HepG2 (cell line): Measurements from ENCODE around the gene BCL6. TPM values are rescaled to one million over a fixed set of nuclear protein-coding genes. Genes with fewer than 3 reads are reported as not detected.

ENCODE experiments used
- CENPX ChIP-seq: sonication (generic); formaldehyde crosslinking; IDR thresholded peaks from 2 replicates; pipeline ENCODE4 v1.9.0; 2021; ENCODE audit warnings: mild to moderate bottlenecking, missing genetic modification reagents, moderate library complexity
- FOSL2 ChIP-seq: sonication (generic); formaldehyde crosslinking; IDR thresholded peaks from 2 replicates; pipeline ENCODE4 v1.4.0; 2020; ENCODE audit warnings: missing genetic modification reagents
- GLI4 ChIP-seq: sonication (generic); formaldehyde crosslinking; IDR thresholded peaks from 2 replicates; pipeline ENCODE4 v1.5.1; 2020; ENCODE audit warnings: missing genetic modification reagents, mild to moderate bottlenecking, moderate library complexity, borderline replicate concordance
- ISX ChIP-seq: sonication (generic); formaldehyde crosslinking; conservative IDR thresholded peaks from 2 replicates; pipeline ENCODE4 v1.5.0; 2020; ENCODE audit warnings: missing genetic modification reagents
- KLF11 ChIP-seq: IDR thresholded peaks from 2 replicates; pipeline ENCODE4 v1.6.1; 2016; ENCODE audit warnings: missing compliant biosample characterization
- MED1 ChIP-seq: sonication (generic); formaldehyde crosslinking; IDR thresholded peaks from 2 replicates; pipeline ENCODE4 v1.4.0; 2020; ENCODE audit warnings: missing genetic modification reagents
- NFATC3 ChIP-seq: sonication (generic); formaldehyde crosslinking; IDR thresholded peaks from 2 replicates; pipeline ENCODE4 v1.5.1; 2020; ENCODE audit warnings: mild to moderate bottlenecking, missing genetic modification reagents
- PCBP1 ChIP-seq: fragments of 200-400 bp; formaldehyde crosslinking; IDR thresholded peaks from 2 replicates; pipeline ENCODE4 v1.6.1; 2017; ENCODE audit warnings: mild to moderate bottlenecking, low read depth, low read length, borderline replicate concordance
- RAD51 ChIP-seq: fragments of 450-650 bp; IDR thresholded peaks from 2 replicates; pipeline ENCODE4 v1.6.1; 2016; ENCODE audit warnings: borderline replicate concordance
- RARA ChIP-seq: IDR thresholded peaks from 2 replicates; pipeline ENCODE4 v1.6.1; 2016; ENCODE audit warnings: missing genetic modification reagents, missing compliant biosample characterization
- RXRA ChIP-seq: sonication (generic); formaldehyde crosslinking; IDR thresholded peaks from 2 replicates; pipeline ENCODE4 v1.5.1; 2020; ENCODE audit warnings: missing genetic modification reagents
- YEATS4 ChIP-seq: sonication (generic); formaldehyde crosslinking; IDR thresholded peaks from 2 replicates; pipeline ENCODE4 v1.4.0; 2020; ENCODE audit warnings: missing genetic modification reagents, borderline replicate concordance
- ZNF24 ChIP-seq: fragments of 450-650 bp; IDR thresholded peaks from 2 replicates; pipeline ENCODE4 v1.6.1; 2017; ENCODE audit warnings: antibody characterized with exemption, mild to moderate bottlenecking
- ZNF660 ChIP-seq: sonication (generic); formaldehyde crosslinking; IDR thresholded peaks from 2 replicates; pipeline ENCODE4 v1.5.1; 2020; ENCODE audit warnings: mild to moderate bottlenecking, low read depth, missing genetic modification reagents, borderline replicate concordance
- ZNF83 ChIP-seq: sonication (generic); formaldehyde crosslinking; IDR thresholded peaks from 2 replicates; pipeline ENCODE4 v1.4.0; 2020; ENCODE audit warnings: missing genetic modification reagents, mild to moderate bottlenecking, borderline replicate concordance
- polyA plus RNA-seq, 8 experiments: library from polyadenylated mRNA; depleted of rRNA in 3 of 8; stranded (reverse) in 7 of 8; unstranded in 1 of 8; fragments of >200 nt; fragmentation: Illumina TruSeq in 4 of 8; extraction: Trizol in 4 of 8; gene quantifications; 2 replicates each; pipeline versions ENCODE4 v1.2.1 to v1.2.3, GENCODE V29; 2011 to 2016; ENCODE audit warnings: low read depth in 4 of 8, missing spikeins in 1 of 8, mixed read lengths in 1 of 8; ENCODE audit not compliant: insufficient read depth in 1 of 8
- total RNA-seq, 5 experiments: library from RNA; depleted of rRNA; stranded (reverse); fragments of >200 nt; fragmentation: Illumina TruSeq; extraction: Trizol; gene quantifications; 2 replicates each; pipeline ENCODE4 v1.2.3, GENCODE V29; 2016; ENCODE audit warnings: low read depth in 1 of 5
- TF ChIP-seq, protein P1 (sequence below): sonication (generic); formaldehyde crosslinking; IDR thresholded peaks from 2 replicates; pipeline ENCODE4 v1.4.0; 2020; ENCODE audit warnings: missing genetic modification reagents
- TF ChIP-seq, protein P2 (sequence below): sonication (generic); formaldehyde crosslinking; IDR thresholded peaks from 2 replicates; pipeline ENCODE4 v1.4.0; 2020; ENCODE audit warnings: mild to moderate bottlenecking, missing genetic modification reagents
- TF ChIP-seq, protein P3 (sequence below): IDR thresholded peaks from 2 replicates; pipeline ENCODE4 v1.6.1; 2018; ENCODE audit warnings: missing genetic modification reagents, mild to moderate bottlenecking, missing compliant biosample characterization
- TF ChIP-seq, protein P4 (sequence below), 2 experiments: sonication (generic) in 1 of 2; formaldehyde crosslinking in 1 of 2; IDR thresholded peaks; 2 replicates each; pipeline versions ENCODE4 v1.4.0 to v1.6.1; 2018 to 2020; ENCODE audit warnings: missing genetic modification reagents in 2 of 2, borderline replicate concordance in 1 of 2, low read depth in 1 of 2, mild to moderate bottlenecking in 1 of 2, missing biosample characterization in 1 of 2
- TF ChIP-seq, protein P5 (sequence below): sonication (generic); formaldehyde crosslinking; IDR thresholded peaks from 2 replicates; pipeline ENCODE4 v1.4.0; 2020; ENCODE audit warnings: mild to moderate bottlenecking, low read depth, missing genetic modification reagents

BCL6 gene
- total and polyA plus RNA-seq, 2 of the 13 experiments (the other 11 are each of a cell fraction or from before 2014, with no cell fraction given), result 21.2 to 53.7 TPM

DNA sequence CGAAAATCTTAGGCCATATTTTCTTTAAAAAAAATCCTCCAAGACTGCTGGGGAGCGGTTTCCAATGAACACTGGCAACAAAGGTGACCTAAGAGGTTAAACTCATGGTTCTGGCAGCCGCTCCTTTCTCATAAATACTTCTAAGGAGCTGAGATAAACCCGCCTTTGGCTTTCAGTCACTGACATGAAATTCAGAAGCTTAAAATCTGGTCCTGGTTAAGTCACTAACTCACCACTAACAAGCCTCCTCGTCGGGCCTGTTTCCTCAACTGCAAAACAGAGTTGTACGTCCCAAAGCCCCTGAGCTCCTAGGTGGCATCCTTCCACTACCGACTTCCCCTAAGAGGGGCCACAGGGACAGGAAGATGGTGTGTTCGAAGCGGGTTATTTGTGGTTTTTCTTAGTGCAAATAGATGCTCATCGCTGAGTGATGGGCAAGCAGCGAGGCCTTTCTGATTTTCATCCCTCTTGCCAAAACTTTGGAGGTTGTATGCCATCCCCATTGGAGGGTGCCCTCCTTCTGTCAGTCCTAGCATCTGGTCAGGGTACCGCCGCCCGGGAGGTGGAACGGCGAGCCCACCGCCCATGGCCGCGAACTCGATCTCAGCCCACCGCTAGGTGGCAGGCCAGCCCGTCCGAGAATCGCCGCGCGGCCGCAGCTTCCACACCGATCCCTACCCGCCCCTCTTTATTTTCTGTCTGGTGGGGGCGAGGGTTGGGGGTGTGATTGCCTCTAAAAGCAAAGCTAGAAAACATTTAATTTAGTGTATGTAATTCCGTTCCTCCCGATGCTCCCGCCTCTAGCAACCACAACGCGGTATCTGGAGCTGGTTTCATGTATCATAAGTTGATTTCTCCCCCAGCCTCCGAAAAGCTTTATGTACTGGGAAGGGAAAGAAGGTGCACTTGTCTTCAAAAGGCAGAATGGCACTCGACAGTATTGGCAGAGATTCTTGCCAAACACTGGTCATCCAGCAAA, 4.6 kb downstream of the BCL6 start (continued):
- no peak for TF ChIP-seq CENPX (CRISPR knock-in tag)
- peak; percentile 20; the same call in 1 of the 2 replicates for TF ChIP-seq MED1 (CRISPR knock-in tag)
- 0 out of 2 replicates have a peak, but pooled peaks have one; percentile 21 for TF ChIP-seq FOSL2 (CRISPR knock-in tag)
- TF ChIP-seq, protein P1, sequence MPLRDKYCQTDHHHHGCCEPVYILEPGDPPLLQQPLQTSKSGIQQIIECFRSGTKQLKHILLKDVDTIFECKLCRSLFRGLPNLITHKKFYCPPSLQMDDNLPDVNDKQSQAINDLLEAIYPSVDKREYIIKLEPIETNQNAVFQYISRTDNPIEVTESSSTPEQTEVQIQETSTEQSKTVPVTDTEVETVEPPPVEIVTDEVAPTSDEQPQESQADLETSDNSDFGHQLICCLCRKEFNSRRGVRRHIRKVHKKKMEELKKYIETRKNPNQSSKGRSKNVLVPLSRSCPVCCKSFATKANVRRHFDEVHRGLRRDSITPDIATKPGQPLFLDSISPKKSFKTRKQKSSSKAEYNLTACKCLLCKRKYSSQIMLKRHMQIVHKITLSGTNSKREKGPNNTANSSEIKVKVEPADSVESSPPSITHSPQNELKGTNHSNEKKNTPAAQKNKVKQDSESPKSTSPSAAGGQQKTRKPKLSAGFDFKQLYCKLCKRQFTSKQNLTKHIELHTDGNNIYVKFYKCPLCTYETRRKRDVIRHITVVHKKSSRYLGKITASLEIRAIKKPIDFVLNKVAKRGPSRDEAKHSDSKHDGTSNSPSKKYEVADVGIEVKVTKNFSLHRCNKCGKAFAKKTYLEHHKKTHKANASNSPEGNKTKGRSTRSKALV (CRISPR knock-in tag), result 0 out of 2 replicates have a peak, but pooled peaks have one; percentile 39
- no peak for TF ChIP-seq ZNF83
- 0 out of 2 replicates have a peak, but pooled peaks have one; percentile 2 for TF ChIP-seq KLF11 (CRISPR knock-in tag)
- 0 out of 2 replicates have a peak, but pooled peaks have one; percentile 48 for TF ChIP-seq ISX (CRISPR knock-in tag)
- TF ChIP-seq, protein P2, sequence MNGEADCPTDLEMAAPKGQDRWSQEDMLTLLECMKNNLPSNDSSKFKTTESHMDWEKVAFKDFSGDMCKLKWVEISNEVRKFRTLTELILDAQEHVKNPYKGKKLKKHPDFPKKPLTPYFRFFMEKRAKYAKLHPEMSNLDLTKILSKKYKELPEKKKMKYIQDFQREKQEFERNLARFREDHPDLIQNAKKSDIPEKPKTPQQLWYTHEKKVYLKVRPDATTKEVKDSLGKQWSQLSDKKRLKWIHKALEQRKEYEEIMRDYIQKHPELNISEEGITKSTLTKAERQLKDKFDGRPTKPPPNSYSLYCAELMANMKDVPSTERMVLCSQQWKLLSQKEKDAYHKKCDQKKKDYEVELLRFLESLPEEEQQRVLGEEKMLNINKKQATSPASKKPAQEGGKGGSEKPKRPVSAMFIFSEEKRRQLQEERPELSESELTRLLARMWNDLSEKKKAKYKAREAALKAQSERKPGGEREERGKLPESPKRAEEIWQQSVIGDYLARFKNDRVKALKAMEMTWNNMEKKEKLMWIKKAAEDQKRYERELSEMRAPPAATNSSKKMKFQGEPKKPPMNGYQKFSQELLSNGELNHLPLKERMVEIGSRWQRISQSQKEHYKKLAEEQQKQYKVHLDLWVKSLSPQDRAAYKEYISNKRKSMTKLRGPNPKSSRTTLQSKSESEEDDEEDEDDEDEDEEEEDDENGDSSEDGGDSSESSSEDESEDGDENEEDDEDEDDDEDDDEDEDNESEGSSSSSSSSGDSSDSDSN (CRISPR knock-in tag), result peak; percentile 18; the same call in 1 of the 2 replicates
- TF ChIP-seq RXRA (CRISPR knock-in tag), result peak; percentile 37; the same call in 1 of the 2 replicates
- TF ChIP-seq, protein P3, sequence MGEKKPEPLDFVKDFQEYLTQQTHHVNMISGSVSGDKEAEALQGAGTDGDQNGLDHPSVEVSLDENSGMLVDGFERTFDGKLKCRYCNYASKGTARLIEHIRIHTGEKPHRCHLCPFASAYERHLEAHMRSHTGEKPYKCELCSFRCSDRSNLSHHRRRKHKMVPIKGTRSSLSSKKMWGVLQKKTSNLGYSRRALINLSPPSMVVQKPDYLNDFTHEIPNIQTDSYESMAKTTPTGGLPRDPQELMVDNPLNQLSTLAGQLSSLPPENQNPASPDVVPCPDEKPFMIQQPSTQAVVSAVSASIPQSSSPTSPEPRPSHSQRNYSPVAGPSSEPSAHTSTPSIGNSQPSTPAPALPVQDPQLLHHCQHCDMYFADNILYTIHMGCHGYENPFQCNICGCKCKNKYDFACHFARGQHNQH, result peak; percentile 48; the same call in 1 of the 2 replicates
- TF ChIP-seq, protein P4, sequence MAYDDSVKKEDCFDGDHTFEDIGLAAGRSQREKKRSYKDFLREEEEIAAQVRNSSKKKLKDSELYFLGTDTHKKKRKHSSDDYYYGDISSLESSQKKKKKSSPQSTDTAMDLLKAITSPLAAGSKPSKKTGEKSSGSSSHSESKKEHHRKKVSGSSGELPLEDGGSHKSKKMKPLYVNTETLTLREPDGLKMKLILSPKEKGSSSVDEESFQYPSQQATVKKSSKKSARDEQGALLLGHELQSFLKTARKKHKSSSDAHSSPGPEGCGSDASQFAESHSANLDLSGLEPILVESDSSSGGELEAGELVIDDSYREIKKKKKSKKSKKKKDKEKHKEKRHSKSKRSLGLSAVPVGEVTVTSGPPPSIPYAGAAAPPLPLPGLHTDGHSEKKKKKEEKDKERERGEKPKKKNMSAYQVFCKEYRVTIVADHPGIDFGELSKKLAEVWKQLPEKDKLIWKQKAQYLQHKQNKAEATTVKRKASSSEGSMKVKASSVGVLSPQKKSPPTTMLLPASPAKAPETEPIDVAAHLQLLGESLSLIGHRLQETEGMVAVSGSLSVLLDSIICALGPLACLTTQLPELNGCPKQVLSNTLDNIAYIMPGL (CRISPR knock-in tag; IDR thresholded peaks at IDR 0.05; ENCODE audit: borderline replicate concordance in 1 of 2, low read depth in 1 of 2), result peak; percentile 85 to 92; a peak in 3 of 4 replicates
- no peak for TF ChIP-seq ZNF660 (CRISPR knock-in tag)
- TF ChIP-seq GLI4, result no peak
- 0 out of 2 replicates have a peak, but pooled peaks have one; percentile 11 for TF ChIP-seq RARA
- TF ChIP-seq YEATS4 (CRISPR knock-in tag), result no peak
- TF ChIP-seq ZNF24, result no peak
- TF ChIP-seq, protein P5, sequence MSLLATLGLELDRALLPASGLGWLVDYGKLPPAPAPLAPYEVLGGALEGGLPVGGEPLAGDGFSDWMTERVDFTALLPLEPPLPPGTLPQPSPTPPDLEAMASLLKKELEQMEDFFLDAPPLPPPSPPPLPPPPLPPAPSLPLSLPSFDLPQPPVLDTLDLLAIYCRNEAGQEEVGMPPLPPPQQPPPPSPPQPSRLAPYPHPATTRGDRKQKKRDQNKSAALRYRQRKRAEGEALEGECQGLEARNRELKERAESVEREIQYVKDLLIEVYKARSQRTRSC (CRISPR knock-in tag), result no peak
- TF ChIP-seq NFATC3, result no peak
- TF ChIP-seq PCBP1, result no peak
- no peak for TF ChIP-seq RAD51
